ENCODE data around the gene RABEPK. TPM values are rescaled to one million over a fixed set of nuclear protein-coding genes. Genes with fewer than 3 reads are reported as not detected.

The RABEPK gene
- total RNA-seq, 4 donors from 2014 or later: 8.7 to 15.0 (median 13.4) TPM

GRCh38 chr9:125241000-125241862, 40.9 kb downstream of the RABEPK start, which contains the start of gene HSPA5:
Gene HSPA5 (minus strand): TSS chr9:125241343. CDS start chr9:125241126, 217 bp downstream.
- in situ Hi-C loops (cut with MboI; ENCODE audit: low sequenced_read_pairs in 4 of 4): no loop called here
- Histone ChIP-seq H3K36me3 (peaks cover 5 to 39% of the 10 kb centered on the region in 2 donors), H3K27me3 (no peaks in the 10 kb centered on the region), H3K4me1 (peaks cover 41 to 47% of the 10 kb centered on the region in 2 donors), H3K9me3 (no peaks in the 10 kb centered on the region), H3K4me3 (peak within 1 kb of the TSS; percentile 88 to 98 (median 92)), H3K27ac (peak within 1 kb of the TSS; percentile 91 to 99 (median 96))
- peak in 1 of 5 experiments; percentile 38 for TF ChIP-seq CTCF (IDR thresholded peaks at IDR 0.05 in 4 of 5, conservative IDR thresholded peaks at IDR 0.05 in 1 of 5)
- peak; percentile 96 to 99 for TF ChIP-seq POLR2A (IDR thresholded peaks at IDR 0.05)
- DNase-seq: peak; percentile 100
- ATAC-seq: peak; percentile 97 to 98
- intact Hi-C loops (cut with DNase I; ENCODE audit: low total_unique reads): loop anchor here (1.0 to 10.0 kb wide), 6 partner anchors 20 to 466 kb away; partner anchors contain the start of genes ARPC5L, GAPVD1, GOLGA1 and NR6A1

GRCh38 chr9:125241863-125242739, 41.8 kb downstream of the RABEPK start:
- no peaks in the 10 kb centered on the region for H3K9me3 ChIP-seq
- in situ Hi-C loops (cut with MboI; ENCODE audit: low sequenced_read_pairs in 4 of 4) (no loop called here), intact Hi-C loops (cut with DNase I; ENCODE audit: low total_unique reads) (loop anchor here (1.0 to 10.0 kb wide), 6 partner anchors 19 to 467 kb away; partner anchors contain the start of genes ARPC5L, GAPVD1, GOLGA1 and NR6A1)
- DNase-seq: no peak
- H3K36me3 ChIP-seq: peaks cover 5 to 30% of the 10 kb centered on the region in 2 donors
- H3K4me1 ChIP-seq: peaks cover 36 to 38% of the 10 kb centered on the region in 2 donors
- H3K27ac ChIP-seq: peak overlapping the region; percentile 91 to 99 (median 94)
- no peak for TF ChIP-seq POLR2A (IDR thresholded peaks at IDR 0.05)
- H3K27me3 ChIP-seq: no peaks in the 10 kb centered on the region
- H3K4me3 ChIP-seq: peak overlapping the region; percentile 68 to 95 (median 80)
- ATAC-seq: peak; percentile 11 to 14

GRCh38 chr9:125243792-125244260, 43.5 kb downstream of the RABEPK start:
- no peak for DNase-seq
- peaks cover 0 to 13% of the 10 kb centered on the region in 2 donors for H3K36me3 ChIP-seq
- in situ Hi-C loops (cut with MboI; ENCODE audit: low sequenced_read_pairs in 4 of 4): no loop called here
- peaks cover 20 to 21% of the 10 kb centered on the region in 2 donors for H3K4me1 ChIP-seq
- H3K9me3 ChIP-seq: no peaks in the 10 kb centered on the region
- intact Hi-C loops (cut with DNase I; ENCODE audit: low total_unique reads): loop anchor here (5.0 to 10.0 kb wide), 4 partner anchors 57 to 469 kb away; partner anchors contain the start of genes ARPC5L, GOLGA1, NR6A1 and OLFML2A
- no peak overlapping the region for H3K27ac ChIP-seq
- ATAC-seq: no peak
- TF ChIP-seq CTCF (IDR thresholded peaks at IDR 0.05 in 4 of 5, conservative IDR thresholded peaks at IDR 0.05 in 1 of 5) (no peak), POLR2A (IDR thresholded peaks at IDR 0.05) (no peak)
- no peak overlapping the region for H3K4me3 ChIP-seq
- no peaks in the 10 kb centered on the region for H3K27me3 ChIP-seq

GRCh38 chr9:125246261-125246667, 45.9 kb downstream of the RABEPK start:
- Histone ChIP-seq H3K27me3 (no peaks in the 10 kb centered on the region), H3K4me1 (peaks cover 6% of the 10 kb centered on the region in 2 donors), H3K9me3 (no peaks in the 10 kb centered on the region), H3K27ac (no peak overlapping the region), H3K4me3 (no peak overlapping the region), H3K36me3 (no peaks in the 10 kb centered on the region)
- no peak for ATAC-seq
- intact Hi-C loops (cut with DNase I; ENCODE audit: low total_unique reads): loop anchor here (10.0 kb wide), 1 partner anchor 471 kb away; the partner anchor contains the start of genes NR6A1 and OLFML2A
- in situ Hi-C loops (cut with MboI; ENCODE audit: low sequenced_read_pairs in 4 of 4): no loop called here
- DNase-seq: no peak
- no peak for TF ChIP-seq POLR2A (IDR thresholded peaks at IDR 0.05)
- TF ChIP-seq CTCF (IDR thresholded peaks at IDR 0.05 in 4 of 5, conservative IDR thresholded peaks at IDR 0.05 in 1 of 5): no peak

Measured in gastrocnemius medialis (tissue), 4 donors.